ENCODE results near the gene ZNF813.

GRCh38 chr19:53537521-53538377, 70.2 kb downstream of the ZNF813 start, which contains the start of gene ZNF331:
- no peak for TF ChIP-seq EZH2 (IDR thresholded peaks at IDR 0.05; ENCODE audit: low read length)
- TF ChIP-seq CTCF (optimal IDR thresholded peaks at IDR 0.05 in 1 of 3, IDR thresholded peaks at IDR 0.05 in 1 of 3, conservative IDR thresholded peaks at IDR 0.05 in 1 of 3; ENCODE audit: extremely low read depth in 1 of 3, insufficient read depth in 2 of 3, low read length in 3 of 3) = peak; percentile 15 to 55 (median 31)

All from keratinocyte (primary cell).